IPS-NIHi7 (cell line): ENCODE data around the gene HNRNPA0.
"Not testable (repeated sequence)": the region's sequence is repeated elsewhere in the genome, so short reads cannot be mapped to it uniquely, and the experiment has no call there.

Experiments used
- DNase-seq: peaks from one replicate; pipeline ENCODE4 v3.0.0; 2012; ENCODE audit warnings: mixed read lengths; ENCODE audit errors: extremely low spot score

The HNRNPA0 gene

GRCh38 chr5:137754188-137754960 lies at the start of gene HNRNPA0:
HNRNPA0 (minus strand) TSS chr5:137754363; CDS start chr5:137754066, 297 bp downstream.
- peak; percentile 96 for DNase-seq

- DNase-seq: no peak
Measured at GRCh38 chr5:137802282-137803210, 48.4 kb upstream of the HNRNPA0 start.

GRCh38 chr5:137800700-137801411 lies 46.7 kb upstream of the HNRNPA0 start:
- DNase-seq: no peak

GRCh38 chr5:137796279-137796678 lies 42.1 kb upstream of the HNRNPA0 start:
- DNase-seq: no peak

GRCh38 chr5:137794863-137795262 lies 40.7 kb upstream of the HNRNPA0 start:
- DNase-seq: peak; percentile 64

- DNase-seq: no peak
Measured at GRCh38 chr5:137792303-137792702, 38.1 kb upstream of the HNRNPA0 start.

- no peak for DNase-seq
Measured at GRCh38 chr5:137791799-137792198, 37.6 kb upstream of the HNRNPA0 start.

- no peak for DNase-seq
Measured at GRCh38 chr5:137791387-137791786, 37.2 kb upstream of the HNRNPA0 start.

GRCh38 chr5:137788560-137788959 lies 34.4 kb upstream of the HNRNPA0 start:
- not testable (repeated sequence) for DNase-seq

GRCh38 chr5:137782984-137783536 lies 28.9 kb upstream of the HNRNPA0 start:
- DNase-seq: no peak

GRCh38 chr5:137782055-137782454 lies 27.9 kb upstream of the HNRNPA0 start:
- DNase-seq: no peak

- DNase-seq: peak; percentile 42
Measured at GRCh38 chr5:137778772-137779564, 24.8 kb upstream of the HNRNPA0 start.

- DNase-seq: not testable (repeated sequence)
Measured at GRCh38 chr5:137767937-137768336, 13.8 kb upstream of the HNRNPA0 start.

- DNase-seq: no peak
Measured at GRCh38 chr5:137761566-137761965, 7.4 kb upstream of the HNRNPA0 start.

GRCh38 chr5:137760719-137761516 lies 6.8 kb upstream of the HNRNPA0 start:
- no peak for DNase-seq

- DNase-seq: no peak
Measured at GRCh38 chr5:137760294-137760693, 6.1 kb upstream of the HNRNPA0 start.

- DNase-seq: no peak
Measured at GRCh38 chr5:137758715-137759306, 4.6 kb upstream of the HNRNPA0 start.

- no peak for DNase-seq
Measured at GRCh38 chr5:137758121-137758520, 4.0 kb upstream of the HNRNPA0 start.

- DNase-seq: no peak
Measured at GRCh38 chr5:137757634-137758033, 3.5 kb upstream of the HNRNPA0 start.
